ENCODE data around the gene CC2D1B.

CC2D1B gene

GRCh38 chr1:52321061-52321460 lies 44.9 kb downstream of the CC2D1B start:
- Histone ChIP-seq H3K36me3 (no peaks in the 10 kb centered on the region), H3K4me2 (no peak overlapping the region), H3K4me1 (no peaks in the 10 kb centered on the region), H3K9me3 (no peaks in the 10 kb centered on the region), H3K4me3 (no peak overlapping the region), H3K9ac (no peak overlapping the region), H3K27me3 (no peaks in the 10 kb centered on the region), H3K27ac (no peak overlapping the region), H4K20me1 (no peaks in the 10 kb centered on the region)
- no peak for TF ChIP-seq Cebpa-rat (IDR thresholded peaks at IDR 0.05)

DNA sequence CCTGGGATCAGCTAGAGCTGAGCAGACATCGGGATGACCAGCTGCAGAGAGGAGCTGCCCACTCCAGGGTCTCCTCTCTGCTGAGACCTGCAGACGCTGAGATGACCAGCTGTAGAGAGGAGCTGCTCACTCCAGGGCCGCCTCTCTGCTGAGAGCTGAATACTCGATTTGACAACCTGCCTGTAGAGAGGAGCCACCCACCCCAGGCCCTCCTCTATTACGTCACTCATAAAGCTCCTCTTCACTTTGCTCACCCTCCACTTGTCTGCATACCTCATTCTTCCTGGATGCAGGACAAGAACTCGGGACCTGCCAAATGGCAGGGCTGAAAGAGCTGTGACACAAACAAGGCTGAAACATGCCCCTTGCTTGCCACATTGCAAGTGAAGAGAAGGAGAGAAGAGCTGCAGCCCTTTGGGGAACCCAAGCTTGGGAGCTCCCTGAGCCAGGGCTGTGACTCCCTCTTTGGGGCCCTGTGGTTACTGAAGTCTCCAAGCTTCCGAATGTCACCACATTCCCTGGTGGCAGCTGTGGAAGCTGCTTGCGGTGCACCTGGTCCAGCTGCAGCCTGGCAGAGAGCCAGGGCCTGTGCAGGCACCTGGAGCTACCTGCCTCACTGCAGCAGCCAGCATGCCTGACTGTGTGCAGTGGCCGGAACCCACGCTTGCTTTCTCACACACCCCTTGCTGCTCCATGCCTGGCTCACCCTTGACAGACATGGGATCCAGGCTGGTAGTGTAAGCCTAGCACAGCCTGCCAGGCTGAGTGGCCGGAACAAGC lies 59.6 kb downstream of the CC2D1B start:
- Histone ChIP-seq H4K20me1 (no peaks in the 10 kb centered on the region), H3K27me3 (no peaks in the 10 kb centered on the region), H3K27ac (0 out of 2 replicates have a peak overlapping the region, but pooled peaks have one; percentile 18), H3K4me1 (peaks cover 15% of the 10 kb centered on the region), H3K4me2 (peak overlapping the region; percentile 43), H3K9me3 (no peaks in the 10 kb centered on the region), H3K36me3 (peaks cover 52% of the 10 kb centered on the region), H3K4me3 (no peak overlapping the region), H3K9ac (peak overlapping the region; percentile 32; the same call in 1 of the 2 replicates)
- TF ChIP-seq Cebpa-rat (IDR thresholded peaks at IDR 0.05), result no peak

DNA sequence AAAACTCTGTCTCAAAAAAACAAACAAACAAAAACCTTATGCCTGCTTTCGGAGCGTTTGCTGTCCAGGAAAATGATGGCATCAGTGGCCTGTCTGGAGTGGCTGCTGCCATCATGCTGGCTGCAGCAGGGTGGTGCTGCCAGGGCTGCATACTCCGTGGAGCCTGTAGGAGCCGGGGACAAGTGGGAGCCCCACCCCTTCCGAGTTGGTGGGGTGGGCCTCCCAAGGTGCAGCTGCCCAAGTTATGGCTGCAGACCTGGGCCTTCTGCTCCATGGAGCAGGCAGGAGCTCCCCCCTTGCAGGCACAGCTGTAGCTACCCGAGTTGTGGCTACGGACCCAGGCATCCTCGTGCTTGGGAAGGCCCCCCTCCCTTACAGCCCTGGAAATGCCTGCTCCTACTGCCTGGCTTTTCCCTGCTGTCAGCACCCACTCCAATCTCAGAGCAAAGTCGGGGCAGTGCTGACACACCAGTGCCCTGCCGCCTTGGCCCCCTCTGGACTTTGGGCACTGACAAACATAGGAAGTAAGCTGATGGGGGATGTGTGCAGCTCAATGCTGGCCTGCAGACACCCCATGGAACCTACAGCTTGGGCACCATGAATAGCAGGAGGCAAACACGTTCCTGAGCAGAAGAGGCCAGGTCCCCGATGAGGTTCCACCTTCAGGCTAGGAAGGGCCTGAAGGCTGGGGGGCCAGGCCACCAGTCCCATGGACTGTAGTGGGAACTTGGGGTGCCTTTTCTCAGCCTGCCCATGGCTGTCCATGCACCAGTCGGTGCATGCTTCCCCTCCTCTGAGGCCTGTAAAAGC lies 60.4 kb downstream of the CC2D1B start:
- H4K20me1 ChIP-seq, result no peaks in the 10 kb centered on the region
- no peaks in the 10 kb centered on the region for H3K9me3 ChIP-seq
- 0 out of 2 replicates have a peak overlapping the region, but pooled peaks have one; percentile 18 for H3K27ac ChIP-seq
- peak overlapping the region; percentile 32; the same call in 1 of the 2 replicates for H3K9ac ChIP-seq
- H3K4me3 ChIP-seq, result no peak overlapping the region
- peaks cover 45% of the 10 kb centered on the region for H3K36me3 ChIP-seq
- TF ChIP-seq Cebpa-rat (IDR thresholded peaks at IDR 0.05), result no peak
- H3K4me2 ChIP-seq, result peak overlapping the region; percentile 43
- peaks cover 15% of the 10 kb centered on the region for H3K4me1 ChIP-seq
- H3K27me3 ChIP-seq, result no peaks in the 10 kb centered on the region

Data from BLaER1 (cell line).